Sigmoid colon (tissue), 7 donors: ENCODE results near the gene SDF2. TPM values are rescaled to one million over a fixed set of nuclear protein-coding genes. Genes with fewer than 3 reads are reported as not detected.
"Not testable (repeated sequence)": the region's sequence is repeated elsewhere in the genome, so short reads cannot be mapped to it uniquely, and the experiment has no call there.

ENCODE experiments used
- DNase-seq: peaks from one replicate; pipeline ENCODE4 v3.0.0-alpha.2; 2019
- H3K27ac ChIP-seq, 4 donors: fragments of 200-600 bp; sonication (generic); one replicate each; pipeline ENCODE4 v1.5.1; 2016 to 2019; ENCODE audit warnings: mild to moderate bottlenecking in 1 of 4
- H3K27me3 ChIP-seq, 3 donors: fragments of 200-600 bp; sonication (generic); one replicate each; pipeline ENCODE4 v1.5.1; 2019; ENCODE audit warnings: mild to moderate bottlenecking in 1 of 3
- H3K36me3 ChIP-seq, 4 donors: fragments of 200-600 bp; sonication (generic); one replicate each; pipeline ENCODE4 v1.5.1; 2016 to 2019
- H3K4me1 ChIP-seq, 4 donors: fragments of 200-600 bp; sonication (generic); one replicate each; pipeline ENCODE4 v1.5.1; 2017 to 2019
- H3K4me3 ChIP-seq, 4 donors: fragments of 200-600 bp; sonication (generic); one replicate each; pipeline ENCODE4 v1.5.1; 2017 to 2019; ENCODE audit warnings: mild to moderate bottlenecking in 2 of 4, moderate library complexity in 1 of 4
- H3K9me3 ChIP-seq, 4 donors: fragments of 200-600 bp in 3 of 4; sonication (generic) in 3 of 4; one replicate each; pipeline versions ENCODE4 v1.5.1 to v1.6.1; 2013 to 2019
- CTCF ChIP-seq, 4 experiments: fragments of 450-650 bp in 3 of 4; fragments of 200-600 bp in 1 of 4; IDR thresholded peaks; one replicate each; pipeline ENCODE4 v1.5.1; 2016 to 2019; ENCODE audit warnings: antibody characterized with exemption in 4 of 4, mild to moderate bottlenecking in 3 of 4, moderate library complexity in 2 of 4
- EP300 ChIP-seq, 4 donors: sonication (generic); formaldehyde crosslinking; IDR thresholded peaks; one replicate each; pipeline ENCODE4 v1.6.1; 2017; ENCODE audit warnings: antibody characterized with exemption in 4 of 4
- POLR2A ChIP-seq, 2 donors: fragments of 450-650 bp; IDR thresholded peaks; one replicate each; pipeline ENCODE4 v1.6.1; 2016; ENCODE audit warnings: antibody characterized with exemption in 2 of 2, mild to moderate bottlenecking in 2 of 2, moderate library complexity in 2 of 2
- POLR2AphosphoS5 ChIP-seq, 4 donors: sonication (generic); formaldehyde crosslinking; IDR thresholded peaks; one replicate each; pipeline ENCODE4 v1.6.1; 2017; ENCODE audit warnings: antibody characterized with exemption in 4 of 4
- WGBS, 2 donors: extraction: QIAGEN DNeasy Blood & Tissue Kit; methylation state at CpG; one replicate each; pipeline ENCODE4 v1.1.7; 2013; 5-methylcytosine and 5-hydroxymethylcytosine counted together
- intact Hi-C: fragments of 100-400 bp; cut with DNase I; formaldehyde crosslinking; loops from one replicate; pipeline ENCODE4 v1.15.1; 2023
- polyA plus RNA-seq, 3 donors: library from polyadenylated mRNA; stranded (reverse); fragments of 200-250 nt; gene quantifications; one replicate each; pipeline ENCODE4 v1.2.3, GENCODE V29; 2013
- total RNA-seq, 4 donors: library from RNA; depleted of rRNA; stranded (reverse); fragments of >200 nt; gene quantifications; one replicate each; pipeline ENCODE4 v1.1.0, GENCODE V29; 2016
- donor health status: healthy with polysubstance abuse.
- donor health status: Bipolar disorder and iron deficiency.
- donor health status: healthy.

The SDF2 gene
- total and polyA plus RNA-seq, 7 donors = 41.8 to 61.8 (median 51.0) TPM

GRCh38 chr17:28669918-28670317, 8.2 kb upstream of the SDF2 start:
- H3K27me3 ChIP-seq = no peaks in the 10 kb centered on the region
- H3K4me3 ChIP-seq = no peak overlapping the region
- TF ChIP-seq POLR2AphosphoS5 (IDR thresholded peaks at IDR 0.05) = no peak
- TF ChIP-seq POLR2A (IDR thresholded peaks at IDR 0.05) = no peak
- no peak for TF ChIP-seq EP300 (IDR thresholded peaks at IDR 0.05)
- TF ChIP-seq CTCF (IDR thresholded peaks at IDR 0.05) = no peak
- intact Hi-C loops = no loop called here
- WGBS, 2 donors = 90 to 98% methylated on average over 1 of the region's 1 CpG
- H3K4me1 ChIP-seq = peaks cover 0 to 19% (median 9%) of the 10 kb centered on the region in 4 donors
- DNase-seq = no peak
- peaks cover 31 to 79% (median 54%) of the 10 kb centered on the region in 4 donors for H3K36me3 ChIP-seq
- H3K9me3 ChIP-seq = no peaks in the 10 kb centered on the region
- no peak overlapping the region for H3K27ac ChIP-seq

GRCh38 chr17:28667870-28668269, 6.2 kb upstream of the SDF2 start:
- intact Hi-C loops = no loop called here
- Histone ChIP-seq H3K36me3 (peaks cover 10 to 58% (median 34%) of the 10 kb centered on the region in 4 donors), H3K9me3 (no peaks in the 10 kb centered on the region), H3K27me3 (no peaks in the 10 kb centered on the region), H3K4me3 (no peak overlapping the region), H3K27ac (no peak overlapping the region), H3K4me1 (peaks cover 0 to 36% (median 25%) of the 10 kb centered on the region in 4 donors)
- 87 to 89% methylated on average over 1 of the region's 1 CpG for WGBS, 2 donors
- TF ChIP-seq CTCF (IDR thresholded peaks at IDR 0.05) (no peak), POLR2A (IDR thresholded peaks at IDR 0.05) (no peak), POLR2AphosphoS5 (IDR thresholded peaks at IDR 0.05) (no peak), EP300 (IDR thresholded peaks at IDR 0.05) (no peak)
- no peak for DNase-seq

GRCh38 chr17:28665994-28666393, 4.3 kb upstream of the SDF2 start:
- Histone ChIP-seq H3K4me3 (no peak overlapping the region), H3K27ac (no peak overlapping the region), H3K9me3 (no peaks in the 10 kb centered on the region), H3K36me3 (peaks cover 3 to 39% (median 16%) of the 10 kb centered on the region in 4 donors), H3K27me3 (no peaks in the 10 kb centered on the region), H3K4me1 (peaks cover 0 to 42% (median 31%) of the 10 kb centered on the region in 4 donors)
- DNase-seq = no peak
- intact Hi-C loops = no loop called here
- TF ChIP-seq POLR2AphosphoS5 (IDR thresholded peaks at IDR 0.05) = no peak
- no peak for TF ChIP-seq POLR2A (IDR thresholded peaks at IDR 0.05)
- TF ChIP-seq CTCF (IDR thresholded peaks at IDR 0.05) = no peak
- no peak for TF ChIP-seq EP300 (IDR thresholded peaks at IDR 0.05)
- WGBS, 2 donors = 84 to 87% methylated on average over 2 of the region's 2 CpGs

- no peak for TF ChIP-seq POLR2A (IDR thresholded peaks at IDR 0.05)
- H3K4me3 ChIP-seq = no peak overlapping the region
- no peak for DNase-seq
- no peaks in the 10 kb centered on the region for H3K27me3 ChIP-seq
- H3K36me3 ChIP-seq = peaks cover 0 to 33% (median 11%) of the 10 kb centered on the region in 4 donors
- H3K9me3 ChIP-seq = no peaks in the 10 kb centered on the region
- intact Hi-C loops = loop anchor here (5.0 kb wide), 1 partner anchor 49 kb away; the partner anchor contains the start of gene PROCA1
- H3K27ac ChIP-seq = peak overlapping the region in 1 of 4 donors; percentile 96
- H3K4me1 ChIP-seq = peaks cover 0 to 52% (median 38%) of the 10 kb centered on the region in 4 donors
Measured at GRCh38 chr17:28663723-28664122, 2.0 kb upstream of the SDF2 start.

GRCh38 chr17:28662527-28662829, 772 bp upstream of the SDF2 start:
- no peak for DNase-seq
- no peaks in the 10 kb centered on the region for H3K27me3 ChIP-seq
- H3K4me3 ChIP-seq = peak overlapping the region; percentile 62 to 78 (median 74)
- 1% methylated on average over 10 of the region's 10 CpGs for WGBS, 2 donors
- peak overlapping the region; percentile 93 to 96 (median 94) for H3K27ac ChIP-seq
- intact Hi-C loops = loop anchor here (5.0 kb wide), 1 partner anchor 50 kb away; the partner anchor contains the start of gene PROCA1
- H3K9me3 ChIP-seq = no peaks in the 10 kb centered on the region
- TF ChIP-seq POLR2AphosphoS5 (IDR thresholded peaks at IDR 0.05) (no peak), CTCF (IDR thresholded peaks at IDR 0.05) (no peak), POLR2A (IDR thresholded peaks at IDR 0.05) (no peak), EP300 (IDR thresholded peaks at IDR 0.05) (no peak)
- peaks cover 0 to 31% (median 12%) of the 10 kb centered on the region in 4 donors for H3K36me3 ChIP-seq
- H3K4me1 ChIP-seq = peaks cover 0 to 40% (median 34%) of the 10 kb centered on the region in 4 donors

- intact Hi-C loops, H3K9me3 ChIP-seq, DNase-seq, H3K27ac ChIP-seq, H3K27me3 ChIP-seq, H3K4me3 ChIP-seq: not testable (repeated sequence)
- Histone ChIP-seq H3K36me3 (peaks cover 0 to 44% (median 11%) of the 10 kb centered on the region in 4 donors), H3K4me1 (peaks cover 0 to 33% (median 27%) of the 10 kb centered on the region in 4 donors)
- 98% methylated on average over 23 of the region's 23 CpGs for WGBS, 2 donors
Measured at GRCh38 chr17:28659497-28659881, 2.2 kb downstream of the SDF2 start.

- peaks cover 0 to 47% (median 11%) of the 10 kb centered on the region in 4 donors for H3K36me3 ChIP-seq
- DNase-seq, intact Hi-C loops: not testable (repeated sequence)
Measured at GRCh38 chr17:28658766-28659496, 2.8 kb downstream of the SDF2 start.

GRCh38 chr17:28658342-28658741, 3.4 kb downstream of the SDF2 start:
- H3K9me3 ChIP-seq, H3K4me3 ChIP-seq, intact Hi-C loops, DNase-seq, H3K27me3 ChIP-seq, H3K27ac ChIP-seq: not testable (repeated sequence)
- 92 to 97% methylated on average over 5 to 6 of the region's 8 CpGs for WGBS, 2 donors
- peaks cover 0 to 49% (median 11%) of the 10 kb centered on the region in 4 donors for H3K36me3 ChIP-seq
- H3K4me1 ChIP-seq = peaks cover 0 to 23% (median 17%) of the 10 kb centered on the region in 4 donors

More at GRCh38 chr17:28658766-28659496, 2.8 kb downstream of the SDF2 start:
- H3K4me1 ChIP-seq = peaks cover 0 to 29% (median 21%) of the 10 kb centered on the region in 4 donors
- H3K27me3 ChIP-seq, H3K4me3 ChIP-seq, H3K27ac ChIP-seq, H3K9me3 ChIP-seq: not testable (repeated sequence)
- 97 to 98% methylated on average over 46 of the region's 46 CpGs for WGBS, 2 donors
